ENCODE results near the gene WDR81.

WDR81 gene

DNA sequence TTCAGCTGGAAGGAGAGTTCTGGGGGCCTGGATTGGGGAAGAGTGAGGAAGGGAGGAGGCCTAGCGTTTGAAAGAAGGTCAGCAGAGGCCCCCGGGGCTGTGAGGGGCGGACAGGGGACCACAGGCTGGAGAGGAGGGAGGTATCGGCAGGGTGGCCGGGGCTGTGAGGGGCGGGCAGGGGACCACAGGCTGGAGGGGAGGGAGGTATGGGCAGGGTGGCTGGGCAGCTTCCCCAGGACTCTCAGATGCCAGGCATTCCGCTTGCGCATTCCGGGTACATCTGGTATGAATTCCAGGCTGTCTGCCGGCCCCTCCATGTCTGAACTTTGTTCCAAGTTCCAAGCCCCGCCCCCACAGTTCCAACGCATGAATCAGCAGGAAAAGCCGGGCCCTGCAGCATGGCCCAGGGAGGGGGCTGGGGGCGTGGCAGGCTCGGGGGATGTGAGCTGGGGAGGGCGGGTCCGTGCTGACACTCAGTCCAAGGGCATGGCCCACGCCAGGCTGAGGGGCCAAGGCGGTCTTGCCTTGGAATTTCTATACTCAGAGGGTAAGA, 10.0 kb upstream of the WDR81 start (continued):
- TF ChIP-seq PRDM10 (tag by site-specific recombination; IDR thresholded peaks at IDR 0.05), result peak; percentile 98
- no peak for TF ChIP-seq YY2 (tag by site-specific recombination; IDR thresholded peaks at IDR 0.05)
- TF ChIP-seq, protein P1, sequence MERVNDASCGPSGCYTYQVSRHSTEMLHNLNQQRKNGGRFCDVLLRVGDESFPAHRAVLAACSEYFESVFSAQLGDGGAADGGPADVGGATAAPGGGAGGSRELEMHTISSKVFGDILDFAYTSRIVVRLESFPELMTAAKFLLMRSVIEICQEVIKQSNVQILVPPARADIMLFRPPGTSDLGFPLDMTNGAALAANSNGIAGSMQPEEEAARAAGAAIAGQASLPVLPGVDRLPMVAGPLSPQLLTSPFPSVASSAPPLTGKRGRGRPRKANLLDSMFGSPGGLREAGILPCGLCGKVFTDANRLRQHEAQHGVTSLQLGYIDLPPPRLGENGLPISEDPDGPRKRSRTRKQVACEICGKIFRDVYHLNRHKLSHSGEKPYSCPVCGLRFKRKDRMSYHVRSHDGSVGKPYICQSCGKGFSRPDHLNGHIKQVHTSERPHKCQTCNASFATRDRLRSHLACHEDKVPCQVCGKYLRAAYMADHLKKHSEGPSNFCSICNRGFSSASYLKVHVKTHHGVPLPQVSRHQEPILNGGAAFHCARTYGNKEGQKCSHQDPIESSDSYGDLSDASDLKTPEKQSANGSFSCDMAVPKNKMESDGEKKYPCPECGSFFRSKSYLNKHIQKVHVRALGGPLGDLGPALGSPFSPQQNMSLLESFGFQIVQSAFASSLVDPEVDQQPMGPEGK (tag by site-specific recombination; IDR thresholded peaks at IDR 0.05), result peak; percentile 80
- no peak for TF ChIP-seq ZNF175 (tag by site-specific recombination; IDR thresholded peaks at IDR 0.05)
- peak; percentile 46; the same call in 1 of the 2 replicates for TF ChIP-seq KLF8 (tag by site-specific recombination; IDR thresholded peaks at IDR 0.05)
- peak; percentile 70 for TF ChIP-seq ZNF600 (tag by site-specific recombination; IDR thresholded peaks at IDR 0.05)
- peak; percentile 49 for TF ChIP-seq EGR2 (tag by site-specific recombination; IDR thresholded peaks at IDR 0.05; ENCODE audit: low read depth)
- no peak for TF ChIP-seq GLI2 (tag by site-specific recombination; IDR thresholded peaks at IDR 0.05; ENCODE audit: borderline replicate concordance, low read depth)
- TF ChIP-seq ZBTB7A (tag by site-specific recombination; IDR thresholded peaks at IDR 0.05; ENCODE audit: low read depth), result peak; percentile 30; the same call in 1 of the 2 replicates
- no peak for TF ChIP-seq FEZF1 (tag by site-specific recombination; IDR thresholded peaks at IDR 0.05)
- TF ChIP-seq ZNF155 (tag by site-specific recombination; IDR thresholded peaks at IDR 0.05), result no peak
- TF ChIP-seq KLF10 (tag by site-specific recombination; IDR thresholded peaks at IDR 0.05), result peak; percentile 98
- no peak for TF ChIP-seq ZNF488 (tag by site-specific recombination; IDR thresholded peaks at IDR 0.05)
- TF ChIP-seq ZNF76 (tag by site-specific recombination; IDR thresholded peaks at IDR 0.05; ENCODE audit: borderline replicate concordance, low read depth), result 0 out of 2 replicates have a peak, but pooled peaks have one; percentile 23
- TF ChIP-seq, protein P2, sequence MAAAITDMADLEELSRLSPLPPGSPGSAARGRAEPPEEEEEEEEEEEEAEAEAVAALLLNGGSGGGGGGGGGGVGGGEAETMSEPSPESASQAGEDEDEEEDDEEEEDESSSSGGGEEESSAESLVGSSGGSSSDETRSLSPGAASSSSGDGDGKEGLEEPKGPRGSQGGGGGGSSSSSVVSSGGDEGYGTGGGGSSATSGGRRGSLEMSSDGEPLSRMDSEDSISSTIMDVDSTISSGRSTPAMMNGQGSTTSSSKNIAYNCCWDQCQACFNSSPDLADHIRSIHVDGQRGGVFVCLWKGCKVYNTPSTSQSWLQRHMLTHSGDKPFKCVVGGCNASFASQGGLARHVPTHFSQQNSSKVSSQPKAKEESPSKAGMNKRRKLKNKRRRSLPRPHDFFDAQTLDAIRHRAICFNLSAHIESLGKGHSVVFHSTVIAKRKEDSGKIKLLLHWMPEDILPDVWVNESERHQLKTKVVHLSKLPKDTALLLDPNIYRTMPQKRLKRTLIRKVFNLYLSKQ (tag by site-specific recombination; IDR thresholded peaks at IDR 0.05; ENCODE audit: borderline replicate concordance), result no peak
- no peak for TF ChIP-seq ZNF394 (tag by site-specific recombination; IDR thresholded peaks at IDR 0.05; ENCODE audit: borderline replicate concordance)
- no peak for TF ChIP-seq ZNF221 (tag by site-specific recombination; IDR thresholded peaks at IDR 0.05; ENCODE audit: borderline replicate concordance)
- TF ChIP-seq ZNF513 (tag by site-specific recombination; IDR thresholded peaks at IDR 0.05), result no peak
- TF ChIP-seq IKZF3 (tag by site-specific recombination; IDR thresholded peaks at IDR 0.05), result peak; percentile 77
- no peak; the same call in 1 of the 2 replicates for TF ChIP-seq SP7 (tag by site-specific recombination; IDR thresholded peaks at IDR 0.05)
- no peak for TF ChIP-seq ZNF777 (tag by site-specific recombination; IDR thresholded peaks at IDR 0.05; ENCODE audit: borderline replicate concordance)
- no peak for TF ChIP-seq ZSCAN4 (tag by site-specific recombination; IDR thresholded peaks at IDR 0.05)
- TF ChIP-seq ZSCAN30 (tag by site-specific recombination; IDR thresholded peaks at IDR 0.05), result no peak
- no peak for TF ChIP-seq ZNF670 (tag by site-specific recombination; IDR thresholded peaks at IDR 0.05; ENCODE audit: low read depth)
- TF ChIP-seq ZNF768 (tag by site-specific recombination; IDR thresholded peaks at IDR 0.05), result no peak
- peak; percentile 33; the same call in 1 of the 2 replicates for TF ChIP-seq ZXDB (tag by site-specific recombination; IDR thresholded peaks at IDR 0.05)
- no peak for TF ChIP-seq ZNF514 (tag by site-specific recombination; IDR thresholded peaks at IDR 0.05)
- TF ChIP-seq PBX3 (CRISPR knock-in tag; IDR thresholded peaks at IDR 0.05), result no peak

Measured in HEK293 (cell line).